Activated CD4-positive, alpha-beta T cell treated with anti-CD3 and anti-CD28 coated beads, Interleukin-2, amount 50 U/mL, for 4 hours (primary cell): Measurements from ENCODE around the gene SRRM3.
"Not testable (repeated sequence)": the region's sequence is repeated elsewhere in the genome, so short reads cannot be mapped to it uniquely, and the experiment has no call there.

Source experiments
- DNase-seq, 2 experiments: peaks; one replicate each; pipeline ENCODE4 v3.0.0-alpha.2; 2020

The SRRM3 gene

GRCh38 chr7:76201732-76202665, at the start of gene SRRM3:
SRRM3 (plus strand) TSS chr7:76201896; CDS start chr7:76235067, 33,171 bp downstream.
- DNase-seq = peak; percentile 76 to 78

GRCh38 chr7:76151932-76152331, 49.8 kb upstream of the SRRM3 start:
- no peak for DNase-seq

- not testable (repeated sequence) for DNase-seq
Measured at GRCh38 chr7:76153571-76154230, 48.0 kb upstream of the SRRM3 start.

GRCh38 chr7:76155938-76156337, 45.8 kb upstream of the SRRM3 start:
- DNase-seq = no peak

GRCh38 chr7:76156992-76157685, 44.6 kb upstream of the SRRM3 start:
- not testable (repeated sequence) for DNase-seq

- DNase-seq = not testable (repeated sequence)
Measured at GRCh38 chr7:76158416-76158815, 43.3 kb upstream of the SRRM3 start.

GRCh38 chr7:76162416-76163170, 39.1 kb upstream of the SRRM3 start:
- not testable (repeated sequence) for DNase-seq

- not testable (repeated sequence) for DNase-seq
Measured at GRCh38 chr7:76163812-76164211, 37.9 kb upstream of the SRRM3 start.

GRCh38 chr7:76165106-76165972, 36.4 kb upstream of the SRRM3 start:
- no peak for DNase-seq

GRCh38 chr7:76165973-76166403, 35.7 kb upstream of the SRRM3 start:
- no peak for DNase-seq

GRCh38 chr7:76166404-76167255, 35.1 kb upstream of the SRRM3 start:
- DNase-seq = peak; percentile 83 to 85

- no peak for DNase-seq
Measured at GRCh38 chr7:76173566-76174205, 28.0 kb upstream of the SRRM3 start.

GRCh38 chr7:76176951-76177350, 24.7 kb upstream of the SRRM3 start:
- DNase-seq = not testable (repeated sequence)

- no peak for DNase-seq
Measured at GRCh38 chr7:76179686-76180085, 22.0 kb upstream of the SRRM3 start.

- no peak for DNase-seq
Measured at GRCh38 chr7:76182225-76182960, 19.3 kb upstream of the SRRM3 start.

- no peak for DNase-seq
Measured at GRCh38 chr7:76185187-76185896, 16.4 kb upstream of the SRRM3 start.

- DNase-seq = no peak
Measured at GRCh38 chr7:76187272-76187671, 14.4 kb upstream of the SRRM3 start.

GRCh38 chr7:76189276-76189675, 12.4 kb upstream of the SRRM3 start:
- DNase-seq = no peak
